ENCODE measurements around the gene SLX9. TPM values are rescaled to one million over a fixed set of nuclear protein-coding genes. Genes with fewer than 3 reads are reported as not detected.

SLX9 gene
- total RNA-seq, 1 experiment from 2014 or later, result 26.3 TPM

GRCh38 chr21:44987886-44988606 is 48.2 kb downstream of the SLX9 start:
- DNase-seq (ENCODE audit: low read depth), result no peak

GRCh38 chr21:44988607-44989536 is 49.0 kb downstream of the SLX9 start:
- no peak for DNase-seq (ENCODE audit: low read depth)

GRCh38 chr21:44989537-44989886 is 49.7 kb downstream of the SLX9 start:
- DNase-seq (ENCODE audit: low read depth), result no peak

GRCh38 chr21:44989943-44990780 is 50.3 kb downstream of the SLX9 start:
- no peak for DNase-seq (ENCODE audit: low read depth)

- no peak for DNase-seq (ENCODE audit: low read depth)
These were observed 51.1 kb downstream of the SLX9 start for GRCh38 chr21:44990921-44991320.

GRCh38 chr21:44991538-44992483 is 52.0 kb downstream of the SLX9 start:
- DNase-seq (ENCODE audit: low read depth), result no peak

- no peak for DNase-seq (ENCODE audit: low read depth)
These were observed 52.8 kb downstream of the SLX9 start for GRCh38 chr21:44992608-44993031.

- DNase-seq (ENCODE audit: low read depth), result no peak
These were observed 53.7 kb downstream of the SLX9 start for GRCh38 chr21:44993321-44994046.

- no peak for DNase-seq (ENCODE audit: low read depth)
These were observed 54.3 kb downstream of the SLX9 start for GRCh38 chr21:44994047-44994694.

- DNase-seq (ENCODE audit: low read depth), result peak; percentile 41
These were observed 55.0 kb downstream of the SLX9 start for GRCh38 chr21:44994695-44995342.

GRCh38 chr21:44995343-44995941 is 55.6 kb downstream of the SLX9 start:
- no peak for DNase-seq (ENCODE audit: low read depth)

- DNase-seq (ENCODE audit: low read depth), result no peak
These were observed 56.3 kb downstream of the SLX9 start for GRCh38 chr21:44996096-44996495.

- DNase-seq (ENCODE audit: low read depth), result no peak
These were observed 56.7 kb downstream of the SLX9 start for GRCh38 chr21:44996501-44996921.

- no peak for DNase-seq (ENCODE audit: low read depth)
These were observed 57.4 kb downstream of the SLX9 start for GRCh38 chr21:44996983-44997936.

- DNase-seq (ENCODE audit: low read depth), result no peak
These were observed 58.3 kb downstream of the SLX9 start for GRCh38 chr21:44998086-44998620.

- no peak for DNase-seq (ENCODE audit: low read depth)
These were observed 59.0 kb downstream of the SLX9 start for GRCh38 chr21:44998621-44999427.

Data from HT1080 (cell line).